AG04449 (cell line): ENCODE data around the gene HOXD3.

ENCODE experiments used
- CTCF ChIA-PET: fragments of 350-600 bp; formaldehyde crosslinking; extraction: SDS; loops from one replicate; lab custom pipeline; 2021; ENCODE audit warnings: antibody characterized with exemption; lab: Yijun Ruan, JAX
- POLR2A ChIA-PET: fragments of 400-600, 350-600 bp; formaldehyde crosslinking; extraction: SDS; loops from one replicate; lab custom pipeline; 2020; ENCODE audit warnings: antibody characterized with exemption, inconsistent platforms; lab: Yijun Ruan, JAX
- DNase-seq: peaks from one replicate; pipeline ENCODE4 v3.0.0-alpha.2; 2010; ENCODE audit warnings: low read depth, low spot score
- H3K4me3 ChIP-seq: 2 replicates; pipeline ENCODE4 v1.5.1; 2011; ENCODE audit warnings: low read depth, mild to moderate bottlenecking, control low read depth, low read length
- CTCF ChIP-seq: IDR thresholded peaks from one replicate; pipeline ENCODE4 v1.5.1; 2011; ENCODE audit warnings: mild to moderate bottlenecking, moderate library complexity, low read length, control low read depth, inconsistent platforms; ENCODE audit not compliant: insufficient read depth; ENCODE audit errors: missing control alignments

The HOXD3 gene

GRCh38 chr2:176124947-176125771 is 31.9 kb upstream of the HOXD3 start:
- no peak for TF ChIP-seq CTCF
- CTCF ChIA-PET: interaction anchor here (2.7 to 30.2 kb wide), 9 partner anchors 10 to 1038 kb away, joined by 11 to 1421 read pairs (median 74); partner anchors contain the start of gene HOXD10
- no peak for DNase-seq
- H3K4me3 ChIP-seq: no peak overlapping the region
- POLR2A ChIA-PET: no interaction called here

GRCh38 chr2:176125772-176126054 is 31.4 kb upstream of the HOXD3 start:
- H3K4me3 ChIP-seq: no peak overlapping the region
- ChIA-PET POLR2A (no interaction called here), CTCF (interaction anchor here (2.5 to 30.2 kb wide), 10 partner anchors 11 to 1037 kb away, joined by 11 to 1421 read pairs (median 65); partner anchors contain the start of gene HOXD10)
- TF ChIP-seq CTCF: no peak
- DNase-seq: no peak

GRCh38 chr2:176126929-176127773 is 30.0 kb upstream of the HOXD3 start:
- no peak for DNase-seq
- CTCF ChIA-PET: interaction anchor here (0.6 to 30.2 kb wide), 46 partner anchors 12 to 1208 kb away, joined by 3 to 1421 read pairs (median 4); partner anchors contain the start of gene HOXD10
- POLR2A ChIA-PET: interaction anchor here (0.7 to 1.0 kb wide), 4 partner anchors 9 to 511 kb away, joined by 3 to 5 read pairs (median 4); no protein-coding TSS in a partner anchor
- H3K4me3 ChIP-seq: peak overlapping the region; percentile 13
- peak; percentile 57 for TF ChIP-seq CTCF

- H3K4me3 ChIP-seq: no peak overlapping the region; the same call in 1 of the 2 replicates
- no peak for TF ChIP-seq CTCF
- ChIA-PET CTCF (interaction anchor here (0.6 to 30.2 kb wide), 32 partner anchors 12 to 1035 kb away, joined by 3 to 1421 read pairs (median 6); partner anchors contain the start of gene HOXD10), POLR2A (interaction anchor here (0.7 kb wide), 1 partner anchor 510 kb away, joined by 3 read pairs; no protein-coding TSS in a partner anchor)
- no peak for DNase-seq
Measured at GRCh38 chr2:176127774-176128072, 29.4 kb upstream of the HOXD3 start.

- TF ChIP-seq CTCF: no peak
- DNase-seq: no peak
- peak overlapping the region; percentile 62 for H3K4me3 ChIP-seq
- CTCF ChIA-PET: interaction anchor here (1.0 to 30.2 kb wide), 22 partner anchors 11 to 1034 kb away, joined by 3 to 1421 read pairs (median 12); partner anchors contain the start of gene HOXD10
- POLR2A ChIA-PET: interaction anchor here (0.5 to 1.0 kb wide), 2 partner anchors 510 to 554 kb away, joined by 3 to 4 read pairs; no protein-coding TSS in a partner anchor
Measured at GRCh38 chr2:176128172-176128981, 28.7 kb upstream of the HOXD3 start.
